Colonic mucosa (tissue), 4 donors: ENCODE measurements around the gene ZNF655. TPM values are rescaled to one million over a fixed set of nuclear protein-coding genes. Genes with fewer than 3 reads are reported as not detected.
A peak's percentile ranks its signal among the peaks of the same experiment; 100 is the strongest.
"Not testable (repeated sequence)": the region's sequence is repeated elsewhere in the genome, so short reads cannot be mapped to it uniquely, and the experiment has no call there.

Experiments used
- DNase-seq: peaks from one replicate; pipeline ENCODE4 v3.0.0-alpha.2; 2020
- H3K27ac ChIP-seq: fragments of 200-600 bp; one replicate; pipeline ENCODE4 v1.8.0; 2021
- H3K27me3 ChIP-seq: fragments of 200-600 bp; one replicate; pipeline ENCODE4 v1.8.0; 2021
- H3K36me3 ChIP-seq: fragments of 200-600 bp; one replicate; pipeline ENCODE4 v1.8.0; 2021
- H3K4me1 ChIP-seq: fragments of 200-600 bp; one replicate; pipeline ENCODE4 v1.8.0; 2021; ENCODE audit warnings: mild to moderate bottlenecking
- H3K4me3 ChIP-seq: fragments of 200-600 bp; one replicate; pipeline ENCODE4 v1.8.0; 2021
- H3K9ac ChIP-seq, 2 donors: one replicate each; pipeline ENCODE4 v1.7.0; 2013; ENCODE audit warnings: control low read depth in 2 of 2, low read depth in 2 of 2, low read length in 2 of 2
- H3K9me3 ChIP-seq: fragments of 200-600 bp; one replicate; pipeline ENCODE4 v1.8.0; 2021
- intact Hi-C: fragments of 100-400 bp; cut with DNase I; formaldehyde crosslinking; loops from one replicate; pipeline ENCODE4 v1.14.1; 2022
- total RNA-seq, 2 donors: library from RNA; stranded (reverse); fragmentation: NEBNext Ultra II Directional in 1 of 2; extraction: Animal tissue kit (Norgen Biotek cat#: 25700) in 1 of 2; gene quantifications; one replicate each; pipeline ENCODE4 v1.2.1, GENCODE V29; 2021
- TF ChIP-seq, protein P1 (sequence below): fragments of 200-600 bp; IDR thresholded peaks from one replicate; pipeline ENCODE4 v1.8.0; 2022; ENCODE audit warnings: antibody characterized with exemption, mild to moderate bottlenecking
- donor health status: healthy.
- donor health status: DM: no; HTN: no; CAD: no.
- donor health status: DM: no; HTN: no; CAD: no.

The ZNF655 gene
- total RNA-seq, 2 donors from 2014 or later = 41.8 to 50.7 TPM

DNA sequence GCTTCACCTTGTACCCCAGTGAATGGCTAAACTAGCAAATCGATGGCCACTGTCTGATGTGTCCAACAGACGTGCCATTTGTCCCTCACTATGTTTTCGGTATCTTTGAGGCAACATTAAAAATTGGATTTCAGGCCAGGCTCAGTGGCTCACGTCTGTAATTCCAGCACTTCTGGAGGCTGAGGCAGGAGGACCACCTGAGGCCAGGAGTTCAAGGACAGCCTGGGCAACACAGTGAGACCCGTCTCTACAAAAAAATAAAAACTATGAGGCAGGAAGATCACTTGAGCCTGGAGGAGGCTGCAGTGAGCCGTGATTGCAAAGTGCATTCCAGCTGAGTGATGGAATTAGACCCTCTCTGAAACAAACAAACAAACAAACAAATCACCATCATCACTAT is 14.5 kb upstream of the ZNF655 start:
- Histone ChIP-seq H3K27ac (no peak overlapping the region), H3K9me3 (no peaks in the 10 kb centered on the region), H3K36me3 (no peaks in the 10 kb centered on the region), H3K4me3 (no peak overlapping the region), H3K9ac (no peak overlapping the region), H3K27me3 (no peaks in the 10 kb centered on the region), H3K4me1 (no peaks in the 10 kb centered on the region)
- TF ChIP-seq, protein P1, sequence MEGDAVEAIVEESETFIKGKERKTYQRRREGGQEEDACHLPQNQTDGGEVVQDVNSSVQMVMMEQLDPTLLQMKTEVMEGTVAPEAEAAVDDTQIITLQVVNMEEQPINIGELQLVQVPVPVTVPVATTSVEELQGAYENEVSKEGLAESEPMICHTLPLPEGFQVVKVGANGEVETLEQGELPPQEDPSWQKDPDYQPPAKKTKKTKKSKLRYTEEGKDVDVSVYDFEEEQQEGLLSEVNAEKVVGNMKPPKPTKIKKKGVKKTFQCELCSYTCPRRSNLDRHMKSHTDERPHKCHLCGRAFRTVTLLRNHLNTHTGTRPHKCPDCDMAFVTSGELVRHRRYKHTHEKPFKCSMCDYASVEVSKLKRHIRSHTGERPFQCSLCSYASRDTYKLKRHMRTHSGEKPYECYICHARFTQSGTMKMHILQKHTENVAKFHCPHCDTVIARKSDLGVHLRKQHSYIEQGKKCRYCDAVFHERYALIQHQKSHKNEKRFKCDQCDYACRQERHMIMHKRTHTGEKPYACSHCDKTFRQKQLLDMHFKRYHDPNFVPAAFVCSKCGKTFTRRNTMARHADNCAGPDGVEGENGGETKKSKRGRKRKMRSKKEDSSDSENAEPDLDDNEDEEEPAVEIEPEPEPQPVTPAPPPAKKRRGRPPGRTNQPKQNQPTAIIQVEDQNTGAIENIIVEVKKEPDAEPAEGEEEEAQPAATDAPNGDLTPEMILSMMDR = no peak
- no peak for DNase-seq
- intact Hi-C loops = no loop called here

DNA sequence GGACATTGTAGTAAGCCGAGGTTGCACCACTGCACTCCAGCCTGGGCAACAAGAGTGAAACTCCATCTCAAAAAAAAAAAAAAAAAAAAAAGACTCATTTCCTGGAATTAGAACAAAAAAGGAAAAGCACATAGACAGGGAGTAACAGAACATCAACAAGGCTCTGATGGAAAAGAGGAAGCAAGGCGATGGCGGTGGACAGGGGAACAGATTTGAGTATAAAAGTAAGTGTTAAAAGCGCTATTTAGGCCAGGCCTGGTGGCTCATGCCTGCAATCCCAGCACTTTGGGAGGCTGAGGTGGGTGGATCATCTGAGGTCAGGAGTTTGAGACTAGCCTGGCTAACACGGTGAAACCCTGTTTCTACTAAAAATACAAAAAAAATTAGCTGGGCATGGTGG is 13.1 kb upstream of the ZNF655 start:
- H3K27me3 ChIP-seq, H3K4me1 ChIP-seq, H3K36me3 ChIP-seq, H3K4me3 ChIP-seq, intact Hi-C loops, H3K9me3 ChIP-seq, DNase-seq, H3K9ac ChIP-seq, H3K27ac ChIP-seq: not testable (repeated sequence)

DNA sequence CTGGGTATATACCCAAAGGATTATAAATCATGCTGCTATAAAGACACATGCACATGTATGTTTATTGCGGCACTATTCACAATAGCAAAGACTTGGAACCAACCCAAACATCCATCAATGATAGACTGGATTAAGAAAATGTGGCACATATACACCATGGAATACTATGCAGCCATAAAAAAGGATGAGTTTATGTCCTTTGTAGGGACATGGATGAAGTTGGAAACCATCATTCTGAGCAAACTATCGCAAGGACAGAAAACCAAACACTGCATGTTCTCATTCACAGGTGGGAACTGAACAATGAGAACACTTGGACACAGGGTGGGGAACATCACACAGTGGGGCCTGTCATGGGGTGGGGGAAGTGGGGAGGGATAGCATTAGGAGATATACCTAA is 8.9 kb upstream of the ZNF655 start:
- H3K27ac ChIP-seq, H3K9me3 ChIP-seq, DNase-seq, intact Hi-C loops, H3K9ac ChIP-seq, H3K4me1 ChIP-seq, H3K27me3 ChIP-seq, H3K36me3 ChIP-seq, H3K4me3 ChIP-seq: not testable (repeated sequence)

DNA sequence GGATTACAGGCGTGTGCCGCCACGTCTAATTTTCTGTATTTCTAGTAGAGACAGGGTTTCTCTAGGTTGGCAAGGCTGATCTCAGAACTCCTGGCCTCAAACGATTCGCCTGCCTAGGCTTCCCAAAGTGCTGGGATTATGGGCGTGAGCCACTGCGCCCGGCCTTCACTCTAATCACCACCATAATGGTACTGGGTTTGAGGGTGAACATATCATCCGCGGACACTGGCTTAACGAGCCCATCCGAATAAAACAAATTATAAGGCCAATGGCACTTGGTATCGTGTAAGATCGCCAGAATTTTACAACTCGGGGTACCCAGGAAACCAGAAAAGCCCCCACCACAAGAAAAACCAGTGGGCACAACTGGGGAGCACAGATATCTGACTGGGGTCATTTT is 7.1 kb upstream of the ZNF655 start:
- Histone ChIP-seq H3K9ac (peak overlapping the region; percentile 88 to 97), H3K27ac (no peak overlapping the region), H3K4me1 (no peaks in the 10 kb centered on the region), H3K4me3 (peak overlapping the region; percentile 77), H3K9me3 (no peaks in the 10 kb centered on the region), H3K27me3 (no peaks in the 10 kb centered on the region), H3K36me3 (no peaks in the 10 kb centered on the region)
- no peak for DNase-seq
- intact Hi-C loops = loop anchor here (10.0 kb wide), 1 partner anchor 47 kb away; the partner anchor contains the start of genes ZKSCAN5 and ZNF394
- TF ChIP-seq, protein P1 = no peak

DNA sequence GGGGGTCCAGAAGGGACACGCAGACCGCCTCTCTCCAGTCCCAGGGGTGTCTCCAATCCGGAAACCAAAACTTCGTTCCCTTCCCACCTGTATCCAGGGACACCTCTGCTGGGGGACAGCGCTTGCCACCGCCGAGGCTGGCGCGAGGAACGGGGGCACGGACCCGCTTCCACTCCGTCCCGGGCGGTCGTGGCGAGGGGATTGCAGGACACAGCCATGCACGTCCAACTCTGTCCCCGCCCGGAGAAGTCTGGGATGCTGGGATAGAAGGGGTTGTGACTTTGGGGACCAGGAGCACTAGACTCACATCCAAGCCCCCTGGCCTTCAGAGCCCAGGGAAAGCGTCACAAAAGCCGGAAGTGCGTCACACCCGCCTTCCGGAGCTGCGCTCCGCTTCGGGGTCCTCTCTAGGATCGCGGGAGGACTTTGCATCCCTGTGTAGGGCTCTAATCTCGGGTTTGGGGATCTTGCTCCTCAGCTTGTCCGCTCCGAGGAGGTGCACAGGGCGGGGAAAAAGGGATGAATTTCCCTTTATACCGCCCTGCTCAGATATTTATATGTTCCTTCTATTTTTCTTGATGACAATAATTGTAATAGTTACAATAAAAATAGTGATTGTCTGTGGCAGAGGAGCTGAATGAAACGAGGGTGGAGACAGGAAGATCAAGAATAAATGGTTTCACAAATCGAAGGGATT is 6.5 kb upstream of the ZNF655 start, which contains the start of gene FAM200A:
Gene FAM200A (minus strand): TSS at position 348 of the 697 bp plus-strand sequence. CDS start 3,707 bp downstream, outside the sequence.
- Histone ChIP-seq H3K27me3 (no peaks in the 10 kb centered on the region), H3K27ac (peak within 1 kb of the TSS; percentile 62), H3K4me3 (peak within 1 kb of the TSS; percentile 77), H3K36me3 (no peaks in the 10 kb centered on the region), H3K4me1 (no peaks in the 10 kb centered on the region), H3K9me3 (no peaks in the 10 kb centered on the region), H3K9ac (peak within 1 kb of the TSS; percentile 88 to 97)
- peak; percentile 92 for DNase-seq
- intact Hi-C loops = loop anchor here (10.0 kb wide), 1 partner anchor 47 kb away; the partner anchor contains the start of genes ZKSCAN5 and ZNF394
- TF ChIP-seq, protein P1 = no peak

DNA sequence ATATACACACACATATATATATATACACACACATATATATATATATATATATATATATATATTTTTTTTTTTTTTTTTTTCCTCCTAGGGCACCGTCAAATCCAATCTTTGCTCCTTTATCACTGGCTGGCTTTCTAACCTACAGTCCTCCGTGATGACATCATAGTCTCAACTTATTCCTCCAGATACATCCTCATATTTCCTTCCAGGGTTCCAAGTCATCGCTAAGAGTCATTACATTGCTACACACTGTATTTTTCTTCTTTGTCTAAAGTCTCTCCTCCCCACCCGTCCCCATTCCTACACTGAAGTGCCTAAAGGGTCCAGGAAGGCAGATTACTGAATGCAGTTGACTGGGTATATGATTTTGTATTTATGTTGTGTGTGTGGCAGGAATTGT is 5.4 kb upstream of the ZNF655 start:
- intact Hi-C loops = loop anchor here (10.0 kb wide), 1 partner anchor 48 kb away; the partner anchor contains the start of genes ZKSCAN5 and ZNF394
- no peaks in the 10 kb centered on the region for H3K36me3 ChIP-seq
- DNase-seq = no peak
- no peaks in the 10 kb centered on the region for H3K4me1 ChIP-seq
- H3K9ac ChIP-seq = no peak overlapping the region
- no peaks in the 10 kb centered on the region for H3K9me3 ChIP-seq
- no peak overlapping the region for H3K4me3 ChIP-seq
- H3K27ac ChIP-seq = no peak overlapping the region
- H3K27me3 ChIP-seq = no peaks in the 10 kb centered on the region
- TF ChIP-seq, protein P1 = no peak
